GM12878 (cell line): ENCODE measurements around the gene AFG1L. TPM values are rescaled to one million over a fixed set of nuclear protein-coding genes. Genes with fewer than 3 reads are reported as not detected.

Experiments
- ATAC-seq: fragments of 200-7000 bp; cut with Tn5 transposase; 3 replicates; pipeline ENCODE4 v1.9.1; 2020; ENCODE audit warnings: mild to moderate bottlenecking, moderate library complexity
- BruUV-seq: library from RNA; stranded (reverse); fragments of 400-500 nt; replicated peaks from 2 replicates; lab custom pipeline; 2021; lab: Mats Ljungman, UMichigan
- CTCF ChIA-PET: fragments of 300-600 bp; sonication (Branson Sonifier 250); formaldehyde crosslinking; extraction: SDS; loops from one replicate; lab custom pipeline; 2021; ENCODE audit warnings: inconsistent platforms; lab: Yijun Ruan, JAX
- POLR2A ChIA-PET: fragments of 350-600 bp; formaldehyde crosslinking; extraction: SDS; loops from one replicate; lab custom pipeline; 2021; ENCODE audit warnings: inconsistent platforms; lab: Charles Lee
- RAD21 ChIA-PET: fragments of 300-600 bp; sonication (Branson Sonifier 250); formaldehyde crosslinking; loops from one replicate; lab custom pipeline; 2023; ENCODE audit warnings: antibody characterized with exemption; ENCODE audit not compliant: unreplicated experiment; lab: Charles Lee
- SMC1A ChIA-PET: fragments of 300-600 bp; sonication (Branson Sonifier 250); formaldehyde crosslinking; loops from one replicate; lab custom pipeline; 2023; ENCODE audit not compliant: unreplicated experiment, uncharacterized antibody; lab: Charles Lee
- DNase-seq: peaks from one replicate; pipeline ENCODE4 v3.0.0-alpha.2; 2011; ENCODE audit warnings: low read depth, low spot score
- FAIRE-seq: peaks from 3 replicates; lab custom pipeline; 2011; peaks lifted over from hg19 to GRCh38; lab: Jason Lieb, UNC
- H2AFZ ChIP-seq: 2 replicates; pipeline ENCODE4 v1.6.0; 2011; ENCODE audit warnings: low read depth, low read length, control low read depth; ENCODE audit not compliant: control insufficient read depth
- H3K27ac ChIP-seq: 2 replicates; pipeline ENCODE4 v1.5.1; 2011; ENCODE audit warnings: control low read depth; ENCODE audit not compliant: control insufficient read depth, insufficient read depth
- H3K27me3 ChIP-seq, 2 experiments: replicated peaks in 1 of 2; 2 replicates each; pipeline versions ENCODE4 v1.6.0 to v1.6.1; 2011; ENCODE audit warnings: low read length in 1 of 2; ENCODE audit not compliant: control insufficient read depth in 2 of 2, insufficient read depth in 2 of 2
- H3K36me3 ChIP-seq, 2 experiments: 2 replicates each; pipeline ENCODE4 v1.5.1; 2011; ENCODE audit warnings: low read length in 1 of 2; ENCODE audit not compliant: control insufficient read depth in 2 of 2, insufficient read depth in 2 of 2
- H3K4me1 ChIP-seq: 2 replicates; pipeline ENCODE4 v1.6.1; 2011; ENCODE audit warnings: mild to moderate bottlenecking, low read length, moderate library complexity, mixed read lengths; ENCODE audit not compliant: control insufficient read depth, insufficient read depth
- H3K4me2 ChIP-seq: 2 replicates; pipeline ENCODE4 v1.6.0; 2011; ENCODE audit warnings: control low read depth; ENCODE audit not compliant: control insufficient read depth, insufficient read depth
- H3K4me3 ChIP-seq: fragments of 200-600 bp; sonication (generic); 2 replicates; pipeline ENCODE4 v1.5.1; 2016
- H3K79me2 ChIP-seq: 2 replicates; pipeline ENCODE4 v1.6.0; 2011; ENCODE audit warnings: low read length; ENCODE audit not compliant: control insufficient read depth, insufficient read depth
- H3K9ac ChIP-seq: 2 replicates; pipeline ENCODE4 v1.8.0; 2011; ENCODE audit warnings: low read length, control low read depth, mixed read lengths; ENCODE audit not compliant: control insufficient read depth, insufficient read depth
- H3K9me3 ChIP-seq: replicated peaks from 3 replicates; pipeline ENCODE4 v1.5.1; 2011; ENCODE audit warnings: mild to moderate bottlenecking, low read length; ENCODE audit not compliant: control insufficient read depth, insufficient read depth
- H4K20me1 ChIP-seq: 2 replicates; pipeline ENCODE4 v1.6.0; 2011; ENCODE audit not compliant: control insufficient read depth, insufficient read depth
- BCL11A ChIP-seq: IDR thresholded peaks from 2 replicates; pipeline ENCODE4 v1.6.1; 2011; ENCODE audit warnings: low read depth, low read length
- CBFB ChIP-seq: IDR thresholded peaks from 2 replicates; pipeline ENCODE4 v1.6.1; 2016; ENCODE audit warnings: antibody characterized with exemption, low read depth
- HCFC1 ChIP-seq: fragments of 150-350 bp; IDR thresholded peaks from 2 replicates; pipeline ENCODE4 v1.6.1; 2014; ENCODE audit warnings: low read length
- IKZF2 ChIP-seq, 2 experiments: fragments of 450-650 bp; IDR thresholded peaks; 2 replicates each; pipeline ENCODE4 v1.6.1; 2017; ENCODE audit warnings: mild to moderate bottlenecking in 2 of 2, moderate library complexity in 2 of 2
- LARP7 ChIP-seq: fragments of 450-650 bp; IDR thresholded peaks from 2 replicates; pipeline ENCODE4 v1.6.1; 2017; ENCODE audit warnings: mild to moderate bottlenecking
- NR2F1 ChIP-seq: fragments of 450-650 bp; conservative IDR thresholded peaks from 2 replicates; pipeline ENCODE4 v1.6.1; 2017; ENCODE audit warnings: mild to moderate bottlenecking
- PML ChIP-seq: IDR thresholded peaks from 2 replicates; pipeline ENCODE4 v1.6.1; 2012; ENCODE audit warnings: low read length, inconsistent platforms
- RAD51 ChIP-seq: fragments of 450-650 bp; IDR thresholded peaks from 2 replicates; pipeline ENCODE4 v1.6.1; 2016; ENCODE audit warnings: moderate library complexity, mild to moderate bottlenecking, inconsistent platforms
- RBBP5 ChIP-seq: fragments of 200-600 bp; sonication (generic); conservative IDR thresholded peaks from 2 replicates; pipeline ENCODE4 v1.6.1; 2016
- RFX5 ChIP-seq: IDR thresholded peaks from 2 replicates; pipeline ENCODE4 v1.6.1; 2011; ENCODE audit warnings: low read depth, low read length, improper control_type of control experiment
- SMARCA5 ChIP-seq: fragments of 450-650 bp; IDR thresholded peaks from 2 replicates; pipeline ENCODE4 v1.6.1; 2017; ENCODE audit warnings: mild to moderate bottlenecking
- SREBF1 ChIP-seq: IDR thresholded peaks from 2 replicates; pipeline ENCODE4 v1.6.1; 2012; ENCODE audit warnings: mild to moderate bottlenecking, low read length
- WGBS: methylation state at CpG from one replicate; pipeline ENCODE4 v1.1.6; 2016; ENCODE audit warnings: low lambda C conversion rate; ENCODE audit not compliant: insufficient replicate concordance, insufficient coverage; ENCODE audit errors: missing lambda C conversion rate; 5-methylcytosine and 5-hydroxymethylcytosine counted together
- in situ Hi-C: fragments of 300-500 bp; cut with MboI; formaldehyde crosslinking; loops from 9 replicates; pipeline ENCODE4 v1.14.3; 2018; ENCODE audit warnings: mixed read lengths
- intact Hi-C: fragments of 100-400 bp; cut with micrococcal nuclease; formaldehyde crosslinking; loops from one replicate; pipeline ENCODE4 v1.14.2; 2022; ENCODE audit not compliant: unreplicated experiment
- polyA plus RNA-seq, 11 experiments: library from polyadenylated mRNA; depleted of rRNA in 4 of 11; unstranded in 6 of 11; stranded (reverse) in 5 of 11; fragments of >200 nt; fragmentation: Nextera tagmentation in 4 of 11; fragmentation: Illumina TruSeq in 1 of 11; extraction: Ambion mirVana in 4 of 11; extraction: Trizol in 1 of 11; gene quantifications; 1 replicate in 1 of 11; 2 replicates in 10 of 11; pipeline versions ENCODE4 v1.2.1 to v1.2.3, GENCODE V29; 2011 to 2016; ENCODE audit warnings: inconsistent platforms in 2 of 11, missing spikeins in 2 of 11, low read depth in 1 of 11
- total RNA-seq, 4 experiments: library from RNA; depleted of rRNA in 3 of 4; stranded (reverse); fragments of >200 nt in 3 of 4; fragmentation: Illumina TruSeq in 1 of 4; extraction: Trizol in 1 of 4; gene quantifications; 2 replicates each; pipeline versions ENCODE4 v1.2.1 to v1.2.3, GENCODE V29; 2013 to 2021
- TF ChIP-seq, protein P1 (sequence below): IDR thresholded peaks from 2 replicates; pipeline ENCODE4 v1.6.1; 2011; ENCODE audit warnings: low read depth, mild to moderate bottlenecking, low read length, moderate library complexity, borderline replicate concordance; ENCODE audit errors: extremely low read depth
- TF ChIP-seq, protein P2 (sequence below), 3 experiments: IDR thresholded peaks in 2 of 3; conservative IDR thresholded peaks in 1 of 3; 2 replicates each; pipeline ENCODE4 v1.5.1; 2011; ENCODE audit warnings: low read depth in 3 of 3, low read length in 3 of 3, mild to moderate bottlenecking in 3 of 3, control low read depth in 2 of 3, moderate library complexity in 2 of 3, inconsistent platforms in 1 of 3, mixed read lengths in 1 of 3; ENCODE audit not compliant: control insufficient read depth in 2 of 3, insufficient read depth in 1 of 3; ENCODE audit errors: extremely low read depth in 1 of 3
- TF ChIP-seq, protein P3 (sequence below): IDR thresholded peaks from 2 replicates; pipeline ENCODE4 v1.6.1; 2012; ENCODE audit warnings: low read length, inconsistent platforms
- TF ChIP-seq, protein P4 (sequence below): IDR thresholded peaks from 2 replicates; pipeline ENCODE4 v1.6.1; 2011; ENCODE audit warnings: borderline replicate concordance, low read depth, mild to moderate bottlenecking, moderate library complexity, low read length; ENCODE audit not compliant: insufficient read depth, poor library complexity, severe bottlenecking

The AFG1L gene
- total and polyA plus RNA-seq, 10 of the 15 experiments (the other 5 are each of a cell fraction or from before 2014, with no cell fraction given) = 2.3 to 9.0 (median 4.3) TPM

DNA sequence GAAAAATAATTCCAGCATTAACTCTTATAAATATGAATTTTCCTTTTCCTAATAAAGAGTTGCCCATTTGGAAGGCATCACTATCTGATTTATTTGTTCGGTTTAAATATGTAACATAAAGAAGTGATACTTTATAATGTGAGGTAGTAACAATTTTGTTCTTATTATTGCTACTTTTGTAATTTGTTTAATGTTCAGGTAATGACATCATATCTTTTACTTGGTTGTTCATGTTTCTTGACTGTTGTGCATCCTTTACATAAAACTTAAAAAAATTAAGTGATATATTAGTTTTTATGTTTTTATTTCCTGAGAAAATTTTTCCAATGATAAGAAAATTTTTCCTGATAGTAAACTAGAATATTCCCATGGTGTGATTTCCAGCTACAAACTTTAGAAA is 124.6 kb downstream of the AFG1L start:
- ChIA-PET RAD21 (no interaction called here), CTCF (no interaction called here)
- intact Hi-C loops = no loop called here

More for the DNA sequence above, 124.6 kb downstream of the AFG1L start:
- H3K36me3 ChIP-seq = no peaks in the 10 kb centered on the region
- ChIA-PET POLR2A (no interaction called here), SMC1A (no interaction called here)
- TF ChIP-seq PML = no peak
- TF ChIP-seq HCFC1 = no peak
- TF ChIP-seq, protein P1, sequence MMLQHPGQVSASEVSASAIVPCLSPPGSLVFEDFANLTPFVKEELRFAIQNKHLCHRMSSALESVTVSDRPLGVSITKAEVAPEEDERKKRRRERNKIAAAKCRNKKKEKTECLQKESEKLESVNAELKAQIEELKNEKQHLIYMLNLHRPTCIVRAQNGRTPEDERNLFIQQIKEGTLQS = no peak
- TF ChIP-seq, protein P2, sequence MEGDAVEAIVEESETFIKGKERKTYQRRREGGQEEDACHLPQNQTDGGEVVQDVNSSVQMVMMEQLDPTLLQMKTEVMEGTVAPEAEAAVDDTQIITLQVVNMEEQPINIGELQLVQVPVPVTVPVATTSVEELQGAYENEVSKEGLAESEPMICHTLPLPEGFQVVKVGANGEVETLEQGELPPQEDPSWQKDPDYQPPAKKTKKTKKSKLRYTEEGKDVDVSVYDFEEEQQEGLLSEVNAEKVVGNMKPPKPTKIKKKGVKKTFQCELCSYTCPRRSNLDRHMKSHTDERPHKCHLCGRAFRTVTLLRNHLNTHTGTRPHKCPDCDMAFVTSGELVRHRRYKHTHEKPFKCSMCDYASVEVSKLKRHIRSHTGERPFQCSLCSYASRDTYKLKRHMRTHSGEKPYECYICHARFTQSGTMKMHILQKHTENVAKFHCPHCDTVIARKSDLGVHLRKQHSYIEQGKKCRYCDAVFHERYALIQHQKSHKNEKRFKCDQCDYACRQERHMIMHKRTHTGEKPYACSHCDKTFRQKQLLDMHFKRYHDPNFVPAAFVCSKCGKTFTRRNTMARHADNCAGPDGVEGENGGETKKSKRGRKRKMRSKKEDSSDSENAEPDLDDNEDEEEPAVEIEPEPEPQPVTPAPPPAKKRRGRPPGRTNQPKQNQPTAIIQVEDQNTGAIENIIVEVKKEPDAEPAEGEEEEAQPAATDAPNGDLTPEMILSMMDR (IDR thresholded peaks at IDR 0.05 in 2 of 3, conservative IDR thresholded peaks at IDR 0.05 in 1 of 3; ENCODE audit: control insufficient read depth in 2 of 3, extremely low read depth in 1 of 3, insufficient read depth in 1 of 3, low read depth in 3 of 3, low read length in 3 of 3) = no peak
- TF ChIP-seq SMARCA5 = no peak
- TF ChIP-seq, protein P3, sequence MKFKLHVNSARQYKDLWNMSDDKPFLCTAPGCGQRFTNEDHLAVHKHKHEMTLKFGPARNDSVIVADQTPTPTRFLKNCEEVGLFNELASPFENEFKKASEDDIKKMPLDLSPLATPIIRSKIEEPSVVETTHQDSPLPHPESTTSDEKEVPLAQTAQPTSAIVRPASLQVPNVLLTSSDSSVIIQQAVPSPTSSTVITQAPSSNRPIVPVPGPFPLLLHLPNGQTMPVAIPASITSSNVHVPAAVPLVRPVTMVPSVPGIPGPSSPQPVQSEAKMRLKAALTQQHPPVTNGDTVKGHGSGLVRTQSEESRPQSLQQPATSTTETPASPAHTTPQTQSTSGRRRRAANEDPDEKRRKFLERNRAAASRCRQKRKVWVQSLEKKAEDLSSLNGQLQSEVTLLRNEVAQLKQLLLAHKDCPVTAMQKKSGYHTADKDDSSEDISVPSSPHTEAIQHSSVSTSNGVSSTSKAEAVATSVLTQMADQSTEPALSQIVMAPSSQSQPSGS = no peak
- no peak for TF ChIP-seq BCL11A
- TF ChIP-seq, protein P4, sequence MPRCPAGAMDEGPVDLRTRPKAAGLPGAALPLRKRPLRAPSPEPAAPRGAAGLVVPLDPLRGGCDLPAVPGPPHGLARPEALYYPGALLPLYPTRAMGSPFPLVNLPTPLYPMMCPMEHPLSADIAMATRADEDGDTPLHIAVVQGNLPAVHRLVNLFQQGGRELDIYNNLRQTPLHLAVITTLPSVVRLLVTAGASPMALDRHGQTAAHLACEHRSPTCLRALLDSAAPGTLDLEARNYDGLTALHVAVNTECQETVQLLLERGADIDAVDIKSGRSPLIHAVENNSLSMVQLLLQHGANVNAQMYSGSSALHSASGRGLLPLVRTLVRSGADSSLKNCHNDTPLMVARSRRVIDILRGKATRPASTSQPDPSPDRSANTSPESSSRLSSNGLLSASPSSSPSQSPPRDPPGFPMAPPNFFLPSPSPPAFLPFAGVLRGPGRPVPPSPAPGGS = no peak
- no peak for TF ChIP-seq RFX5
- no peak for TF ChIP-seq LARP7
- no peak for TF ChIP-seq NR2F1
- TF ChIP-seq IKZF2 (IDR thresholded peaks at IDR 0.05) = no peak
- TF ChIP-seq CBFB = no peak
- no peak for TF ChIP-seq RBBP5
- TF ChIP-seq RAD51 = no peak
- TF ChIP-seq SREBF1 = no peak
- no peaks in the 10 kb centered on the region for H3K4me1 ChIP-seq
- no peak overlapping the region for H3K9ac ChIP-seq
- H3K79me2 ChIP-seq = no peaks in the 10 kb centered on the region
- DNase-seq (no peak), ATAC-seq (no peak), FAIRE-seq (no peak)
- WGBS = 92% methylated on average over 1 of the region's 1 CpG
- no TSS peak for BruUV-seq
- H3K27ac ChIP-seq = no peak overlapping the region
- no peaks in the 10 kb centered on the region for H3K27me3 ChIP-seq
- H3K9me3 ChIP-seq = no peaks in the 10 kb centered on the region
- no peak overlapping the region for H2AFZ ChIP-seq
- no peaks in the 10 kb centered on the region for H4K20me1 ChIP-seq
- no peak overlapping the region for H3K4me2 ChIP-seq
- in situ Hi-C loops = no loop called here
- no peak overlapping the region for H3K4me3 ChIP-seq
